ENCODE data around the gene CCDC192. TPM values are rescaled to one million over a fixed set of nuclear protein-coding genes. Genes with fewer than 3 reads are reported as not detected.

CCDC192 gene
- total RNA-seq, 4 donors from 2014 or later, result 1.0 to 2.3 (median 1.1) TPM; not detected in 1

- TF ChIP-seq, protein P1, sequence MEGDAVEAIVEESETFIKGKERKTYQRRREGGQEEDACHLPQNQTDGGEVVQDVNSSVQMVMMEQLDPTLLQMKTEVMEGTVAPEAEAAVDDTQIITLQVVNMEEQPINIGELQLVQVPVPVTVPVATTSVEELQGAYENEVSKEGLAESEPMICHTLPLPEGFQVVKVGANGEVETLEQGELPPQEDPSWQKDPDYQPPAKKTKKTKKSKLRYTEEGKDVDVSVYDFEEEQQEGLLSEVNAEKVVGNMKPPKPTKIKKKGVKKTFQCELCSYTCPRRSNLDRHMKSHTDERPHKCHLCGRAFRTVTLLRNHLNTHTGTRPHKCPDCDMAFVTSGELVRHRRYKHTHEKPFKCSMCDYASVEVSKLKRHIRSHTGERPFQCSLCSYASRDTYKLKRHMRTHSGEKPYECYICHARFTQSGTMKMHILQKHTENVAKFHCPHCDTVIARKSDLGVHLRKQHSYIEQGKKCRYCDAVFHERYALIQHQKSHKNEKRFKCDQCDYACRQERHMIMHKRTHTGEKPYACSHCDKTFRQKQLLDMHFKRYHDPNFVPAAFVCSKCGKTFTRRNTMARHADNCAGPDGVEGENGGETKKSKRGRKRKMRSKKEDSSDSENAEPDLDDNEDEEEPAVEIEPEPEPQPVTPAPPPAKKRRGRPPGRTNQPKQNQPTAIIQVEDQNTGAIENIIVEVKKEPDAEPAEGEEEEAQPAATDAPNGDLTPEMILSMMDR (IDR thresholded peaks at IDR 0.05; ENCODE audit: low read depth), result no peak
Observed at GRCh38 chr5:127951791-127952190, 248.6 kb downstream of the CCDC192 start.

GRCh38 chr5:127957183-127957582, 254.0 kb downstream of the CCDC192 start:
- TF ChIP-seq, protein P1 (IDR thresholded peaks at IDR 0.05; ENCODE audit: low read depth), result no peak

DNA sequence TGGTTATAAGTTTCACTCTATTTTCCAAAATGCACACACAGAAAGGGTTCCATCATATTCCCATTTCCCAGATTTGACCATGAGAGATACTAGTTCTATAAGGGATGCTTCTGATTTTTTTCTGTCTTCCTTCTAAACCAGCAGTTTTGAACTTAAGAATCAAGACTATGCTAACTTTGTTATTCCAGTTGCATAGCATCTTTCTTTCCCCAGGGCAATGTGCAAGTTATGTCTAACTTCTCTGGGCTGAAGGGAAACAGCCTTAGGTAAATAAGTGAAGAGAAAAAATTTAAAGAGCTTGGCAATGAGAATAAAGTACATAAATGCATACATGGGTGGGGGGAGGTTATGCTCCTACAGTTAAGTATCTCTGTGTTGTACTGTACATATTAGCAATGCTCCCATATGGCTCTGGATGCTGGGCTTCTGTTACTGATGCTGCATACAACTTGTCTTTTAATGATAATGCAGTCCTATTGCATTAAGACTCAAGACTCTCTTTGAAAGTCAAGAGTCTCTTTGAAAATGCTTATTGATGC, 254.6 kb downstream of the CCDC192 start:
- TF ChIP-seq, protein P1 (IDR thresholded peaks at IDR 0.05; ENCODE audit: low read depth), result no peak

GRCh38 chr5:127958421-127959011, 255.3 kb downstream of the CCDC192 start:
- TF ChIP-seq, protein P1 (IDR thresholded peaks at IDR 0.05; ENCODE audit: low read depth), result no peak

DNA sequence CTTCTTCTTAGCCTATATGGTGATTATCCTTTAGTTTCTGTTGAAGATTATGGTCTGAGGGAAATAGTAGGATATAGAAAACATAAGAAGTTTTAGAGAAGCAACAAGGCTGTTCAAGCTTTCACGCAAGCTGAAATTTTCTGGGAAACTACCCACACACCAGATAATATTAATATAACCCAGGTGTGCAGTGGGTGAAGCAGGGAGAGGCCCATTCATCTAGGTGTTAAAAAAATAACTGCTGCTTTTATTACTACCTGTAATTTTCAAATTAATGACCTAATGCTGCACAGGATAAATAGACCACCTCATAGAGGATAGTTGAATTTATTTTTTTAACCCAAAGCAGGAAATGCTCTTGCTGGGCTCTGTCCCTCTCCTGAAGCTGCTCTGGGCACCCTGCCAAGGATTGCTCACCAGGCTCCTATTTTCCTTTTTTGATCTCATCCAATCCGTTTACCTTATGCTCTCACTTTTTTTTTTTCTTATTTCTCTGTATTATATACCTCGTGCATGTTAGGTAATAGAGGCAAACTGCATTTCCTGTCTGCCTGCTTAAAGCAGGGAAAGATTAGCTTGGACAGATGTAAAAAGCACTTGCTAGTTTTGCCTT, 256.1 kb downstream of the CCDC192 start:
- TF ChIP-seq, protein P1 (IDR thresholded peaks at IDR 0.05; ENCODE audit: low read depth), result no peak

GRCh38 chr5:127960270-127960691, 257.1 kb downstream of the CCDC192 start:
- TF ChIP-seq, protein P1 (IDR thresholded peaks at IDR 0.05; ENCODE audit: low read depth), result no peak

- TF ChIP-seq, protein P1 (IDR thresholded peaks at IDR 0.05; ENCODE audit: low read depth), result no peak
Observed at GRCh38 chr5:127961006-127961762, 258.0 kb downstream of the CCDC192 start.
